OCI-LY7 (cell line): ENCODE measurements around the gene SART3. TPM values are rescaled to one million over a fixed set of nuclear protein-coding genes. Genes with fewer than 3 reads are reported as not detected.

ENCODE experiments used
- BruUV-seq: library from RNA; stranded (reverse); fragments of 400-500 nt; replicated peaks from 2 replicates; lab custom pipeline; 2021; lab: Mats Ljungman, UMichigan
- CTCF ChIA-PET: fragments of 300-600 bp; sonication (Branson Sonifier 250); formaldehyde crosslinking; loops from one replicate; lab custom pipeline; 2022; ENCODE audit warnings: antibody characterized with exemption; ENCODE audit not compliant: unreplicated experiment; lab: Charles Lee
- POLR2A ChIA-PET: fragments of 300-600 bp; sonication (Branson Sonifier 250); formaldehyde crosslinking; loops from one replicate; lab custom pipeline; 2022; ENCODE audit warnings: antibody characterized with exemption; lab: Charles Lee
- DNase-seq: peaks from one replicate; pipeline ENCODE4 v3.0.0-alpha.2; 2015; ENCODE audit warnings: low spot score
- H2AFZ ChIP-seq: fragments of 200-600 bp; sonication (generic), shearing (Covaris generic); 2 replicates; pipeline ENCODE4 v1.6.1; 2014; ENCODE audit warnings: mild to moderate bottlenecking, antibody characterized with exemption, low read length, moderate library complexity
- H3K27ac ChIP-seq: fragments of 200-600 bp; sonication (generic); 2 replicates; pipeline ENCODE4 v1.5.1; 2014; ENCODE audit warnings: mixed run types, low read depth, mild to moderate bottlenecking, moderate library complexity, low read length, inconsistent platforms; ENCODE audit not compliant: poor library complexity, severe bottlenecking
- H3K36me3 ChIP-seq: fragments of 200-600 bp; sonication (generic); 2 replicates; pipeline ENCODE4 v1.6.1; 2014; ENCODE audit warnings: mild to moderate bottlenecking, antibody characterized with exemption, low read length, moderate library complexity, mixed read lengths; ENCODE audit not compliant: insufficient read depth
- H3K4me1 ChIP-seq: fragments of 200-600 bp; sonication (generic); 2 replicates; pipeline ENCODE4 v1.5.1; 2014; ENCODE audit warnings: mild to moderate bottlenecking, low read length; ENCODE audit not compliant: insufficient read depth, poor library complexity, severe bottlenecking
- H3K4me2 ChIP-seq: fragments of 200-600 bp; sonication (generic); 2 replicates; pipeline ENCODE4 v1.6.1; 2014; ENCODE audit warnings: mild to moderate bottlenecking, low read length
- H3K4me3 ChIP-seq: fragments of 200-600 bp; sonication (generic); 2 replicates; pipeline ENCODE4 v1.5.1; 2014; ENCODE audit warnings: mild to moderate bottlenecking, low read depth, low read length; ENCODE audit not compliant: poor library complexity, severe bottlenecking
- H3K79me2 ChIP-seq: fragments of 200-600 bp; sonication (generic); 2 replicates; pipeline ENCODE4 v1.6.1; 2016; ENCODE audit warnings: low read depth, mild to moderate bottlenecking, low read length, moderate library complexity, mixed read lengths; ENCODE audit not compliant: insufficient read depth
- H3K9me2 ChIP-seq: fragments of 200-600 bp; sonication (generic); 2 replicates; pipeline ENCODE4 v1.6.1; 2016; ENCODE audit warnings: mild to moderate bottlenecking, low read length, mixed read lengths; ENCODE audit not compliant: insufficient read depth
- H3K9me3 ChIP-seq: fragments of 200-600 bp; sonication (generic); 2 replicates; pipeline ENCODE4 v1.6.1; 2014; ENCODE audit warnings: mild to moderate bottlenecking, mixed run types, low read length, mixed read lengths
- H4K20me1 ChIP-seq: fragments of 200-600 bp; sonication (generic); 2 replicates; pipeline ENCODE4 v1.6.1; 2014; ENCODE audit warnings: mild to moderate bottlenecking, antibody characterized with exemption, low read length, moderate library complexity, mixed read lengths; ENCODE audit not compliant: insufficient read depth
- CTCF ChIP-seq: fragments of 200-600 bp; sonication (generic); conservative IDR thresholded peaks from 2 replicates; pipeline ENCODE4 v1.5.1; 2014; ENCODE audit warnings: mild to moderate bottlenecking, antibody characterized with exemption, low read length, moderate library complexity, mixed read lengths
- EZH2phosphoT487 ChIP-seq: fragments of 200-600 bp; sonication (generic); IDR thresholded peaks from 2 replicates; pipeline ENCODE4 v1.6.1; 2018; ENCODE audit warnings: low read depth, borderline replicate concordance, mild to moderate bottlenecking, mixed run types, antibody characterized with exemption, low read length, moderate library complexity, mixed read lengths
- intact Hi-C: fragments of 100-400 bp; cut with micrococcal nuclease; formaldehyde crosslinking; loops from one replicate; pipeline ENCODE4 v1.10.0; 2022; ENCODE audit not compliant: unreplicated experiment
- total RNA-seq, 2 experiments: library from RNA; depleted of rRNA in 1 of 2; stranded (reverse); fragments of >200 nt in 1 of 2; shearing (Covaris generic) in 1 of 2; gene quantifications; 2 replicates each; pipeline ENCODE4 v1.2.3, GENCODE V29; 2014 to 2022

SART3 gene
- total RNA-seq, 2 experiments from 2014 or later = 143 to 211 TPM

- H3K27ac ChIP-seq = no peak overlapping the region
- H3K79me2 ChIP-seq = no peaks in the 10 kb centered on the region
- TF ChIP-seq CTCF (no peak), EZH2phosphoT487 (no peak)
- no peak for DNase-seq
- no peak overlapping the region for H3K4me3 ChIP-seq
- BruUV-seq = no TSS peak
- intact Hi-C loops = no loop called here
- no peaks in the 10 kb centered on the region for H3K9me2 ChIP-seq
- ChIA-PET CTCF (no interaction called here), POLR2A (interaction anchor here (0.5 kb wide), 1 partner anchor 200 kb away, joined by 9 read pairs; no protein-coding TSS in a partner anchor)
- no peaks in the 10 kb centered on the region for H3K4me1 ChIP-seq
- H4K20me1 ChIP-seq = no peaks in the 10 kb centered on the region
- H3K36me3 ChIP-seq = no peaks in the 10 kb centered on the region
- H3K4me2 ChIP-seq = no peak overlapping the region
- H3K9me3 ChIP-seq = no peaks in the 10 kb centered on the region
- no peak overlapping the region for H2AFZ ChIP-seq
Measured at GRCh38 chr12:108477881-108478259, 83.1 kb downstream of the SART3 start.

- Histone ChIP-seq H3K4me3 (no peak overlapping the region), H3K36me3 (no peaks in the 10 kb centered on the region), H3K4me2 (no peak overlapping the region), H4K20me1 (no peaks in the 10 kb centered on the region), H2AFZ (no peak overlapping the region), H3K79me2 (no peaks in the 10 kb centered on the region), H3K27ac (no peak overlapping the region), H3K9me2 (no peaks in the 10 kb centered on the region), H3K9me3 (no peaks in the 10 kb centered on the region), H3K4me1 (no peaks in the 10 kb centered on the region)
- ChIA-PET POLR2A (no interaction called here), CTCF (no interaction called here)
- no TSS peak for BruUV-seq
- TF ChIP-seq CTCF = no peak
- TF ChIP-seq EZH2phosphoT487 = no peak
- no peak for DNase-seq
- intact Hi-C loops = no loop called here
Measured at GRCh38 chr12:108477055-108477880, 83.7 kb downstream of the SART3 start.

- Histone ChIP-seq H3K79me2 (no peaks in the 10 kb centered on the region), H3K36me3 (no peaks in the 10 kb centered on the region), H3K4me2 (no peak overlapping the region), H2AFZ (no peak overlapping the region), H3K4me3 (no peak overlapping the region), H4K20me1 (no peaks in the 10 kb centered on the region), H3K9me2 (no peaks in the 10 kb centered on the region), H3K4me1 (no peaks in the 10 kb centered on the region), H3K27ac (no peak overlapping the region), H3K9me3 (no peaks in the 10 kb centered on the region)
- ChIA-PET CTCF (no interaction called here), POLR2A (no interaction called here)
- TF ChIP-seq EZH2phosphoT487 (no peak), CTCF (no peak)
- BruUV-seq = no TSS peak
- DNase-seq = no peak
- intact Hi-C loops = no loop called here
Measured at GRCh38 chr12:108475396-108475795, 85.6 kb downstream of the SART3 start.
